B cell (primary cell): ENCODE measurements around the gene ATXN1. TPM values are rescaled to one million over a fixed set of nuclear protein-coding genes. Genes with fewer than 3 reads are reported as not detected.
"Not testable (repeated sequence)": the region's sequence is repeated elsewhere in the genome, so short reads cannot be mapped to it uniquely, and the experiment has no call there.

Experiments
- ATAC-seq: fragments of 200-7000 bp; cut with Tn5 transposase; one replicate; pipeline ENCODE4 v1.10.0; 2021; ENCODE audit warnings: low read depth, mild to moderate bottlenecking, moderate number of reproducible peaks, moderate library complexity
- CTCF ChIA-PET: fragments of 350-600 bp; sonication (Branson Sonifier 250); formaldehyde crosslinking; loops from one replicate; lab custom pipeline; 2021; ENCODE audit warnings: antibody characterized with exemption, inconsistent platforms; lab: Charles Lee
- POLR2A ChIA-PET: fragments of 350-600 bp; sonication (Branson Sonifier 250); formaldehyde crosslinking; loops from one replicate; lab custom pipeline; 2021; ENCODE audit warnings: antibody characterized with exemption; lab: Charles Lee
- DNase-seq: peaks from one replicate; pipeline ENCODE4 v3.0.0; 2013
- H2AFZ ChIP-seq: 2 replicates; pipeline ENCODE4 v1.6.1; 2012; ENCODE audit warnings: mild to moderate bottlenecking, low read depth, low read length; ENCODE audit not compliant: insufficient read depth, poor library complexity, severe bottlenecking
- H3K27ac ChIP-seq, 2 donors: 1 replicate in 1 of 2; 2 replicates in 1 of 2; pipeline ENCODE4 v1.5.1; 2012 to 2013; ENCODE audit warnings: low read length in 2 of 2, mild to moderate bottlenecking in 2 of 2, moderate library complexity in 1 of 2
- H3K27me3 ChIP-seq, 4 experiments: fragments of 200-600 bp in 1 of 4; sonication (generic) in 1 of 4; replicated peaks in 1 of 4; 1 replicate in 2 of 4; 2 replicates in 2 of 4; pipeline versions ENCODE4 v1.6.1 to v1.7.0; 2013 to 2016; ENCODE audit warnings: low read length in 3 of 4, mild to moderate bottlenecking in 2 of 4, mixed read lengths in 1 of 4, moderate library complexity in 1 of 4; ENCODE audit not compliant: insufficient read depth in 4 of 4, control insufficient read depth in 3 of 4; ENCODE audit errors: control extremely low read depth in 1 of 4
- H3K36me3 ChIP-seq, 2 experiments: replicated peaks in 1 of 2; 1 replicate in 1 of 2; 2 replicates in 1 of 2; pipeline versions ENCODE4 v1.6.1 to v1.7.1; 2013; ENCODE audit warnings: low read length in 1 of 2; ENCODE audit not compliant: insufficient read depth in 2 of 2, control insufficient read depth in 1 of 2; ENCODE audit errors: control extremely low read depth in 1 of 2, extremely low read depth in 1 of 2
- H3K4me1 ChIP-seq, 2 donors: fragments of 200-600 bp in 1 of 2; sonication (generic) in 1 of 2; 1 replicate in 1 of 2; 2 replicates in 1 of 2; pipeline versions ENCODE4 v1.5.1 to v1.6.1; 2013 to 2017; ENCODE audit warnings: low read length in 2 of 2; ENCODE audit not compliant: control insufficient read depth in 2 of 2, insufficient read depth in 2 of 2
- H3K4me2 ChIP-seq: replicated peaks from 2 replicates; pipeline ENCODE3; 2012; ENCODE audit warnings: mild to moderate bottlenecking, low read depth, low read length; ENCODE audit not compliant: poor library complexity, severe bottlenecking
- H3K4me3 ChIP-seq, 5 experiments: fragments of 200-600 bp in 1 of 5; sonication (generic) in 1 of 5; 1 replicate in 3 of 5; 2 replicates in 2 of 5; pipeline versions ENCODE4 v1.5.1 to v1.7.0; 2011 to 2016; ENCODE audit warnings: low read length in 4 of 5, mild to moderate bottlenecking in 4 of 5, low read depth in 2 of 5, control low read depth in 1 of 5, moderate library complexity in 1 of 5; ENCODE audit not compliant: insufficient read depth in 1 of 5; ENCODE audit errors: control extremely low read depth in 1 of 5, extremely low read depth in 1 of 5
- H3K79me2 ChIP-seq: fragments of 200-600 bp; sonication (generic); one replicate; pipeline ENCODE4 v1.6.0; 2016; ENCODE audit warnings: low read length; ENCODE audit not compliant: control insufficient read depth, insufficient read depth
- H3K9ac ChIP-seq: fragments of 200-600 bp; sonication (generic); 2 replicates; pipeline ENCODE4 v1.6.1; 2017; ENCODE audit warnings: mild to moderate bottlenecking, low read length, moderate library complexity
- H3K9me3 ChIP-seq, 3 donors: one replicate each; pipeline versions ENCODE4 v1.6.1 to v1.7.1; 2013; ENCODE audit warnings: low read length in 2 of 3; ENCODE audit not compliant: control insufficient read depth in 2 of 3, insufficient read depth in 1 of 3; ENCODE audit errors: control extremely low read depth in 1 of 3
- H4K20me1 ChIP-seq: 2 replicates; pipeline ENCODE4 v1.6.0; 2012; ENCODE audit warnings: mild to moderate bottlenecking, low read length; ENCODE audit not compliant: insufficient read depth, control insufficient read depth, poor library complexity, severe bottlenecking
- H3K27ac Mint-ChIP-seq: one replicate; pipeline ENCODE4 v1.8.0; 2021; ENCODE audit warnings: mixed read lengths
- H3K27me3 Mint-ChIP-seq: one replicate; pipeline ENCODE4 v1.8.0; 2021; ENCODE audit warnings: mixed read lengths
- H3K4me1 Mint-ChIP-seq: one replicate; pipeline ENCODE4 v1.8.0; 2021; ENCODE audit warnings: mixed read lengths
- H3K4me3 Mint-ChIP-seq: one replicate; pipeline ENCODE4 v1.8.0; 2021; ENCODE audit warnings: mixed read lengths
- H3K9me3 Mint-ChIP-seq: one replicate; pipeline ENCODE4 v1.8.0; 2022; ENCODE audit warnings: mixed read lengths; ENCODE audit not compliant: insufficient read depth
- EZH2 ChIP-seq: IDR thresholded peaks from 2 replicates; pipeline ENCODE4 v1.6.1; 2012; ENCODE audit warnings: borderline replicate concordance, low read depth, mild to moderate bottlenecking, moderate library complexity, low read length; ENCODE audit not compliant: insufficient read depth, poor library complexity, severe bottlenecking
- WGBS: methylation state at CpG from one replicate; pipeline ENCODE4 v1.1.5; 2013; ENCODE audit warnings: missing lambda C conversion rate; ENCODE audit not compliant: insufficient coverage; 5-methylcytosine and 5-hydroxymethylcytosine counted together
- intact Hi-C: fragments of 100-400 bp; cut with micrococcal nuclease; formaldehyde crosslinking; loops from one replicate; pipeline ENCODE4 v1.10.0; 2022
- polyA plus RNA-seq: library from polyadenylated mRNA; depleted of rRNA; stranded (reverse); fragments of >200 nt; gene quantifications from 2 replicates; pipeline ENCODE4 v1.2.3, GENCODE V29; 2012
- total RNA-seq, 2 donors: library from RNA; stranded (reverse); fragments of 120-200 nt in 1 of 2; gene quantifications; 1 replicate in 1 of 2; 2 replicates in 1 of 2; pipeline versions ENCODE4 v1.2.3 to v1.2.4, GENCODE V29; 2013 to 2022
- TF ChIP-seq, protein P1 (sequence below): fragments of 200-600 bp; IDR thresholded peaks from one replicate; pipeline ENCODE4 v1.8.0; 2022; ENCODE audit warnings: antibody characterized with exemption, mild to moderate bottlenecking

Gene ATXN1
- total and polyA plus RNA-seq, 2 donors (not counting 1 experiment from before 2014, with no cell fraction given) = 5.7 to 63.8 TPM

GRCh38 chr6:16380220-16380809 is 380.9 kb downstream of the ATXN1 start:
- no peak overlapping the region for H3K4me2 ChIP-seq
- POLR2A ChIA-PET = no interaction called here

DNA sequence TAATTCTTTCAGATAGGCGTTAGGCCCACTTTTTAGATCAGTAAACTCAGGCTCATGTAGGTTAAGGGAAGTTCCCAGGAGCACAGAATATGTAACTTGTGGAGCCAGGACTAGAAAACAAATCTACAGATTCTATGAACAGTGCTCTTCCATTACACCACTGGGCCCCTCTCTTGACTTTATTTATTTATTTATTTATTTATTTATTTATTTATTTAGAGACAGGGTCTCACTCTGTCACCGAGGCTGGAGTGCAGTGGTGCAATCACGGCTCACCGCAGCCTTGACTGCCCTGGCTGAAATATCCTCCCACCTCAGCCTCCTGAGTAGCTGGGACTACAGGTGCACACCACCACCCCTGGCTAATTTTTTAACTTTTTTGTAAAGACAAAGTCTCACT is 382.9 kb downstream of the ATXN1 start:
- H3K9ac ChIP-seq, H3K36me3 ChIP-seq, H3K4me3 ChIP-seq, H4K20me1 ChIP-seq, DNase-seq, H3K27ac ChIP-seq, H3K27ac Mint-ChIP-seq, H3K4me3 Mint-ChIP-seq, H2AFZ ChIP-seq, H3K27me3 Mint-ChIP-seq, H3K9me3 Mint-ChIP-seq, H3K4me2 ChIP-seq, H3K9me3 ChIP-seq, H3K79me2 ChIP-seq, intact Hi-C loops, ATAC-seq, POLR2A ChIA-PET, H3K27me3 ChIP-seq: not testable (repeated sequence)
- peaks cover 18 to 34% of the 10 kb centered on the region in 2 donors for H3K4me1 ChIP-seq
- peaks cover 50% of the 10 kb centered on the region for H3K4me1 Mint-ChIP-seq
- CTCF ChIA-PET = interaction anchor here (0.9 kb wide), 1 partner anchor 133 kb away, joined by 5 read pairs; no protein-coding TSS in a partner anchor
- 100% methylated on average over 2 of the region's 4 CpGs for WGBS

More at GRCh38 chr6:16380220-16380809, 380.9 kb downstream of the ATXN1 start:
- no peak overlapping the region for H3K27ac Mint-ChIP-seq
- WGBS = 81% methylated on average over 4 of the region's 5 CpGs
- no peak overlapping the region for H3K27ac ChIP-seq
- H3K79me2 ChIP-seq = no peaks in the 10 kb centered on the region
- DNase-seq (no peak), ATAC-seq (peak; percentile 49)
- no peak overlapping the region for H3K4me3 ChIP-seq
- TF ChIP-seq EZH2 = no peak
- TF ChIP-seq, protein P1, sequence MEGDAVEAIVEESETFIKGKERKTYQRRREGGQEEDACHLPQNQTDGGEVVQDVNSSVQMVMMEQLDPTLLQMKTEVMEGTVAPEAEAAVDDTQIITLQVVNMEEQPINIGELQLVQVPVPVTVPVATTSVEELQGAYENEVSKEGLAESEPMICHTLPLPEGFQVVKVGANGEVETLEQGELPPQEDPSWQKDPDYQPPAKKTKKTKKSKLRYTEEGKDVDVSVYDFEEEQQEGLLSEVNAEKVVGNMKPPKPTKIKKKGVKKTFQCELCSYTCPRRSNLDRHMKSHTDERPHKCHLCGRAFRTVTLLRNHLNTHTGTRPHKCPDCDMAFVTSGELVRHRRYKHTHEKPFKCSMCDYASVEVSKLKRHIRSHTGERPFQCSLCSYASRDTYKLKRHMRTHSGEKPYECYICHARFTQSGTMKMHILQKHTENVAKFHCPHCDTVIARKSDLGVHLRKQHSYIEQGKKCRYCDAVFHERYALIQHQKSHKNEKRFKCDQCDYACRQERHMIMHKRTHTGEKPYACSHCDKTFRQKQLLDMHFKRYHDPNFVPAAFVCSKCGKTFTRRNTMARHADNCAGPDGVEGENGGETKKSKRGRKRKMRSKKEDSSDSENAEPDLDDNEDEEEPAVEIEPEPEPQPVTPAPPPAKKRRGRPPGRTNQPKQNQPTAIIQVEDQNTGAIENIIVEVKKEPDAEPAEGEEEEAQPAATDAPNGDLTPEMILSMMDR = no peak
- H3K9ac ChIP-seq = no peak overlapping the region
- H3K9me3 Mint-ChIP-seq = no peaks in the 10 kb centered on the region
- H3K4me1 ChIP-seq = peaks cover 7 to 22% of the 10 kb centered on the region in 2 donors
- intact Hi-C loops = no loop called here
- H3K36me3 ChIP-seq = no peaks in the 10 kb centered on the region
- no peaks in the 10 kb centered on the region for H3K27me3 Mint-ChIP-seq
- no peaks in the 10 kb centered on the region for H3K27me3 ChIP-seq
- H3K9me3 ChIP-seq = no peaks in the 10 kb centered on the region
- no peak overlapping the region for H3K4me3 Mint-ChIP-seq
- no peak overlapping the region for H2AFZ ChIP-seq
- H3K4me1 Mint-ChIP-seq = peaks cover 34% of the 10 kb centered on the region
- CTCF ChIA-PET = no interaction called here
- H4K20me1 ChIP-seq = no peaks in the 10 kb centered on the region
